Middle frontal gyrus (tissue), 1 donor: Measurements from ENCODE around the gene UBASH3B.

Source experiments
- DNase-seq: peaks from one replicate; pipeline ENCODE4 v3.0.0-alpha.2; 2015; ENCODE audit warnings: low spot score; ENCODE audit errors: extremely low spot score

UBASH3B gene

GRCh38 chr11:122731500-122731913 lies 76.0 kb downstream of the UBASH3B start:
- no peak for DNase-seq

GRCh38 chr11:122732342-122733315 lies 77.1 kb downstream of the UBASH3B start:
- no peak for DNase-seq

GRCh38 chr11:122733318-122733717 lies 77.8 kb downstream of the UBASH3B start:
- DNase-seq: no peak

- no peak for DNase-seq
These were observed 79.5 kb downstream of the UBASH3B start for GRCh38 chr11:122734848-122735496.

GRCh38 chr11:122737951-122738693 lies 82.6 kb downstream of the UBASH3B start:
- DNase-seq: no peak

- no peak for DNase-seq
These were observed 86.2 kb downstream of the UBASH3B start for GRCh38 chr11:122741613-122742300.

GRCh38 chr11:122742301-122743018 lies 86.9 kb downstream of the UBASH3B start:
- DNase-seq: no peak

- no peak for DNase-seq
These were observed 87.7 kb downstream of the UBASH3B start for GRCh38 chr11:122743097-122743741.

GRCh38 chr11:122743949-122744348 lies 88.4 kb downstream of the UBASH3B start:
- no peak for DNase-seq

- no peak for DNase-seq
These were observed 88.8 kb downstream of the UBASH3B start for GRCh38 chr11:122744357-122744756.

GRCh38 chr11:122745111-122745510 lies 89.6 kb downstream of the UBASH3B start:
- DNase-seq: no peak

GRCh38 chr11:122746050-122746478 lies 90.5 kb downstream of the UBASH3B start:
- no peak for DNase-seq

GRCh38 chr11:122746611-122747244 lies 91.2 kb downstream of the UBASH3B start:
- DNase-seq: no peak

- DNase-seq: no peak
These were observed 91.8 kb downstream of the UBASH3B start for GRCh38 chr11:122747351-122747781.

GRCh38 chr11:122749005-122749687 lies 93.6 kb downstream of the UBASH3B start:
- DNase-seq: no peak

GRCh38 chr11:122750049-122750448 lies 94.5 kb downstream of the UBASH3B start:
- DNase-seq: no peak

GRCh38 chr11:122751292-122752070 lies 96.0 kb downstream of the UBASH3B start:
- no peak for DNase-seq

- DNase-seq: no peak
These were observed 98.5 kb downstream of the UBASH3B start for GRCh38 chr11:122754028-122754427.
